Peyer's patch (tissue), 4 donors: ENCODE data around the gene KIF21B.

Experiments used
- POLR2A ChIP-seq, 2 donors: fragments of 450-650 bp; IDR thresholded peaks; one replicate each; pipeline ENCODE4 v1.5.1; 2017; ENCODE audit warnings: antibody characterized with exemption in 2 of 2, mild to moderate bottlenecking in 2 of 2, moderate library complexity in 2 of 2
- TF ChIP-seq, protein P1 (sequence below), 6 experiments: fragments of 450-650 bp in 4 of 6; fragments of 200-600 bp in 2 of 6; sonication (generic) in 1 of 6; IDR thresholded peaks; one replicate each; pipeline ENCODE4 v1.5.1; 2017 to 2019; ENCODE audit warnings: antibody characterized with exemption in 6 of 6, mild to moderate bottlenecking in 3 of 6, moderate library complexity in 1 of 6

DNA sequence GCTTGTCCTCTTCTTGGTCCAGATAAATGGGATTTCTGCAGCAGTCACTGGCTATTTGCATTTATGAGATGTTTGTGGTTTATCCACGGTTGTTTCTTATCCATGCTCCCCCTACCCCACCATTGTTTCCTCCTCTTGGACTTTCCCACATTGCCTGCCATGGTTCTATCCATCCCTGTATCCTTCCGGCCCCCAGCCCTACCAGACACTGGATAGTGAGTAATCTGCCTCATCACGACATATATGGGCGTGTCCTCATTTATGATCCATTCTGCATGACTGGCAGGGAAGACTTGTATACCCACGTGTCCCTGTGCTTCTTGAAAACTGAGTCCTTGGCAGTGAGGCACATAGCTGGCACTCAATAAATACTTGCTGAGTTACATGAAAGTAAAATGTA is 48.6 kb upstream of the KIF21B start:
- TF ChIP-seq, protein P1, sequence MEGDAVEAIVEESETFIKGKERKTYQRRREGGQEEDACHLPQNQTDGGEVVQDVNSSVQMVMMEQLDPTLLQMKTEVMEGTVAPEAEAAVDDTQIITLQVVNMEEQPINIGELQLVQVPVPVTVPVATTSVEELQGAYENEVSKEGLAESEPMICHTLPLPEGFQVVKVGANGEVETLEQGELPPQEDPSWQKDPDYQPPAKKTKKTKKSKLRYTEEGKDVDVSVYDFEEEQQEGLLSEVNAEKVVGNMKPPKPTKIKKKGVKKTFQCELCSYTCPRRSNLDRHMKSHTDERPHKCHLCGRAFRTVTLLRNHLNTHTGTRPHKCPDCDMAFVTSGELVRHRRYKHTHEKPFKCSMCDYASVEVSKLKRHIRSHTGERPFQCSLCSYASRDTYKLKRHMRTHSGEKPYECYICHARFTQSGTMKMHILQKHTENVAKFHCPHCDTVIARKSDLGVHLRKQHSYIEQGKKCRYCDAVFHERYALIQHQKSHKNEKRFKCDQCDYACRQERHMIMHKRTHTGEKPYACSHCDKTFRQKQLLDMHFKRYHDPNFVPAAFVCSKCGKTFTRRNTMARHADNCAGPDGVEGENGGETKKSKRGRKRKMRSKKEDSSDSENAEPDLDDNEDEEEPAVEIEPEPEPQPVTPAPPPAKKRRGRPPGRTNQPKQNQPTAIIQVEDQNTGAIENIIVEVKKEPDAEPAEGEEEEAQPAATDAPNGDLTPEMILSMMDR (IDR thresholded peaks at IDR 0.05), result no peak
- TF ChIP-seq POLR2A (IDR thresholded peaks at IDR 0.05), result no peak
